ENCODE results near the gene MUC3A. TPM values are rescaled to one million over a fixed set of nuclear protein-coding genes. Genes with fewer than 3 reads are reported as not detected.

The MUC3A gene
- polyA plus RNA-seq, 2 donors: 0.02 to 0.04 TPM

DNA sequence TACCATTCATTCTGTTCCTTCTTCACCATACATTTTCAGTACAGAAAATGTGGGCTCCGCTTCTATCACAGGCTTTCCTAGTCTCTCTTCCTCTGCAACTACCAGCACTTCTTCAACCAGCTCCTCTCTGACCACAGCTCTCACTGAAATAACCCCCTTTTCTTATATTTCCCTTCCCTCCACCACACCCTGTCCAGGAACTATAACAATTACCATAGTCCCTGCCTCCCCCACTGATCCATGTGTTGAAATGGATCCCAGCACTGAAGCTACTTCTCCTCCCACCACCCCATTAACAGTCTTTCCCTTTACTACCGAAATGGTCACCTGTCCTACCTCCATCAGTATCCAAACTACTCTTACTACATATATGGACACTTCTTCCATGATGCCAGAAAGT lies 10.6 kb downstream of the MUC3A start:
- Histone ChIP-seq H3K27ac (ENCODE audit: low read depth in 2 of 2, low read length in 1 of 2) (no peak overlapping the region), H3K4me3 (ENCODE audit: low read depth in 1 of 2, low read length in 2 of 2) (no peak overlapping the region), H3K36me3 (ENCODE audit: control insufficient read depth in 2 of 2, insufficient read depth in 2 of 2, low read length in 1 of 2) (no peaks in the 10 kb centered on the region), H3K4me1 (ENCODE audit: control insufficient read depth in 2 of 2, insufficient read depth in 2 of 2, low read length in 1 of 2) (no peaks in the 10 kb centered on the region), H3K9me3 (ENCODE audit: control insufficient read depth in 2 of 2, insufficient read depth in 1 of 2, low read depth in 1 of 2, low read length in 1 of 2) (no peaks in the 10 kb centered on the region), H3K27me3 (ENCODE audit: control insufficient read depth in 1 of 2, insufficient read depth in 2 of 2, low read length in 2 of 2) (peaks cover 0 to 4% of the 10 kb centered on the region in 2 donors)
- 58 to 72% methylated on average over 2 of the region's 2 CpGs for WGBS, 2 donors

- WGBS, 2 donors: 80 to 85% methylated on average over 3 of the region's 3 CpGs
- H3K27me3 ChIP-seq (ENCODE audit: control insufficient read depth in 1 of 2, insufficient read depth in 2 of 2, low read length in 2 of 2): peaks cover 0 to 26% of the 10 kb centered on the region in 2 donors
Observed at GRCh38 chr7:100962537-100962936, 13.2 kb downstream of the MUC3A start.

GRCh38 chr7:100963386-100963785 lies 14.1 kb downstream of the MUC3A start:
- Histone ChIP-seq H3K9me3 (ENCODE audit: control insufficient read depth in 2 of 2, insufficient read depth in 1 of 2, low read depth in 1 of 2, low read length in 1 of 2) (peaks cover 0 to 6% of the 10 kb centered on the region in 2 donors), H3K4me1 (ENCODE audit: control insufficient read depth in 2 of 2, insufficient read depth in 2 of 2, low read length in 1 of 2) (peaks cover 10 to 12% of the 10 kb centered on the region in 2 donors), H3K36me3 (ENCODE audit: control insufficient read depth in 2 of 2, insufficient read depth in 2 of 2, low read length in 1 of 2) (no peaks in the 10 kb centered on the region), H3K4me3 (ENCODE audit: low read depth in 1 of 2, low read length in 2 of 2) (no peak overlapping the region), H3K27ac (ENCODE audit: low read depth in 2 of 2, low read length in 1 of 2) (no peak overlapping the region), H3K27me3 (ENCODE audit: control insufficient read depth in 1 of 2, insufficient read depth in 2 of 2, low read length in 2 of 2) (peaks cover 0 to 26% of the 10 kb centered on the region in 2 donors)
- WGBS, 2 donors: 73 to 76% methylated on average over 12 of the region's 12 CpGs

More at GRCh38 chr7:100962537-100962936, 13.2 kb downstream of the MUC3A start:
- H3K4me1 ChIP-seq (ENCODE audit: control insufficient read depth in 2 of 2, insufficient read depth in 2 of 2, low read length in 1 of 2): peaks cover 10 to 12% of the 10 kb centered on the region in 2 donors
- H3K36me3 ChIP-seq (ENCODE audit: control insufficient read depth in 2 of 2, insufficient read depth in 2 of 2, low read length in 1 of 2): no peaks in the 10 kb centered on the region
- H3K9me3 ChIP-seq (ENCODE audit: control insufficient read depth in 2 of 2, insufficient read depth in 1 of 2, low read depth in 1 of 2, low read length in 1 of 2): peaks cover 0 to 6% of the 10 kb centered on the region in 2 donors
- H3K4me3 ChIP-seq (ENCODE audit: low read depth in 1 of 2, low read length in 2 of 2): no peak overlapping the region
- no peak overlapping the region for H3K27ac ChIP-seq (ENCODE audit: low read depth in 2 of 2, low read length in 1 of 2)

DNA sequence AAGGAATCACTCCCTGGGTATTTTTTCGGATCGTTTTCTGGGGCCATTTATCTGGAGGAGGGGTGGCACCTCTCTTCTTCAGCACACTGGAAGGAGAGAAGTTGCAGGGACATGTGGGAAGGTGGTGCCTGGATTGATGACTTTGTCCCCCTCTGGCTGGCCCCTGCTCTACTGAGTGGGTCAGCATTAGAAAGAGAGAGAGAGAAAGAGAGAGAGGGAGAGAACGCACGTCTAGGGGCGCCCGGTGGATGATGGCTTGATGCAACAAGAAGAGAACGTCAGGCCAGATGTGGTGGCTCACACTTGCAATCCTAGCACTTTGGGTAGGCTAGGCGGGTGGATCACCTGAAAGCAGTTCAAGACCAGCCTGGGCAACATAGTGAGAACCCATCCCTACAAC lies 14.5 kb downstream of the MUC3A start:
- H3K27me3 ChIP-seq (ENCODE audit: control insufficient read depth in 1 of 2, insufficient read depth in 2 of 2, low read length in 2 of 2): peaks cover 0 to 30% of the 10 kb centered on the region in 2 donors
- H3K9me3 ChIP-seq (ENCODE audit: control insufficient read depth in 2 of 2, insufficient read depth in 1 of 2, low read depth in 1 of 2, low read length in 1 of 2): peaks cover 0 to 6% of the 10 kb centered on the region in 2 donors
- peaks cover 10 to 12% of the 10 kb centered on the region in 2 donors for H3K4me1 ChIP-seq (ENCODE audit: control insufficient read depth in 2 of 2, insufficient read depth in 2 of 2, low read length in 1 of 2)
- H3K27ac ChIP-seq (ENCODE audit: low read depth in 2 of 2, low read length in 1 of 2): no peak overlapping the region
- no peaks in the 10 kb centered on the region for H3K36me3 ChIP-seq (ENCODE audit: control insufficient read depth in 2 of 2, insufficient read depth in 2 of 2, low read length in 1 of 2)
- 74 to 77% methylated on average over 8 of the region's 8 CpGs for WGBS, 2 donors
- no peak overlapping the region for H3K4me3 ChIP-seq (ENCODE audit: low read depth in 1 of 2, low read length in 2 of 2)

DNA sequence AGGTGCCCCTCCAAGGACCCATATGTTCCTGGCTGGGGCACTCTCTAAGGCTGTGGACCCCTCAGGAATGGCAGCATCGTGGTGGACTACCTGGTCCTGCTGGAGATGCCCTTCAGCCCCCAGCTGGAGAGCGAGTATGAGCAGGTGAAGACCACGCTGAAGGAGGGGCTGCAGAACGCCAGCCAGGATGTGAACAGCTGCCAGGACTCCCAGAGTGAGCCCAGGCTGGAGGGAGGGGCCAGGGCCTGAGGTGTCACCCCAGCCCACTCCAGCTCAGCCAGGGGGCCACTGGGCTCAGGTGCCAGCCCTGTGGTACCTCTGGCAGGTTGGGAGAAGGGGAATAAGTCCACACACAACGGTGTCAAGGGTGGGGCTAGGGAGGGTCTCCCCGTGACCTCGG lies 15.3 kb downstream of the MUC3A start:
- peaks cover 10 to 12% of the 10 kb centered on the region in 2 donors for H3K4me1 ChIP-seq (ENCODE audit: control insufficient read depth in 2 of 2, insufficient read depth in 2 of 2, low read length in 1 of 2)
- H3K27me3 ChIP-seq (ENCODE audit: control insufficient read depth in 1 of 2, insufficient read depth in 2 of 2, low read length in 2 of 2): peaks cover 0 to 30% of the 10 kb centered on the region in 2 donors
- WGBS, 2 donors: 41 to 46% methylated on average over 7 of the region's 7 CpGs
- H3K27ac ChIP-seq (ENCODE audit: low read depth in 2 of 2, low read length in 1 of 2): no peak overlapping the region
- no peaks in the 10 kb centered on the region for H3K36me3 ChIP-seq (ENCODE audit: control insufficient read depth in 2 of 2, insufficient read depth in 2 of 2, low read length in 1 of 2)
- H3K9me3 ChIP-seq (ENCODE audit: control insufficient read depth in 2 of 2, insufficient read depth in 1 of 2, low read depth in 1 of 2, low read length in 1 of 2): peaks cover 0 to 6% of the 10 kb centered on the region in 2 donors
- H3K4me3 ChIP-seq (ENCODE audit: low read depth in 1 of 2, low read length in 2 of 2): no peak overlapping the region

GRCh38 chr7:100965045-100965722 lies 15.8 kb downstream of the MUC3A start:
- Histone ChIP-seq H3K27ac (ENCODE audit: low read depth in 2 of 2, low read length in 1 of 2) (no peak overlapping the region), H3K27me3 (ENCODE audit: control insufficient read depth in 1 of 2, insufficient read depth in 2 of 2, low read length in 2 of 2) (peaks cover 0 to 30% of the 10 kb centered on the region in 2 donors), H3K9me3 (ENCODE audit: control insufficient read depth in 2 of 2, insufficient read depth in 1 of 2, low read depth in 1 of 2, low read length in 1 of 2) (peaks cover 0 to 6% of the 10 kb centered on the region in 2 donors), H3K4me3 (ENCODE audit: low read depth in 1 of 2, low read length in 2 of 2) (no peak overlapping the region), H3K36me3 (ENCODE audit: control insufficient read depth in 2 of 2, insufficient read depth in 2 of 2, low read length in 1 of 2) (no peaks in the 10 kb centered on the region), H3K4me1 (ENCODE audit: control insufficient read depth in 2 of 2, insufficient read depth in 2 of 2, low read length in 1 of 2) (peaks cover 10 to 12% of the 10 kb centered on the region in 2 donors)
- 25 to 27% methylated on average over 25 of the region's 25 CpGs for WGBS, 2 donors

GRCh38 chr7:100965723-100966541 lies 16.6 kb downstream of the MUC3A start:
- H3K4me3 ChIP-seq (ENCODE audit: low read depth in 1 of 2, low read length in 2 of 2): peak overlapping the region in 1 of 2 donors; percentile 5
- H3K9me3 ChIP-seq (ENCODE audit: control insufficient read depth in 2 of 2, insufficient read depth in 1 of 2, low read depth in 1 of 2, low read length in 1 of 2): peaks cover 0 to 6% of the 10 kb centered on the region in 2 donors
- H3K36me3 ChIP-seq (ENCODE audit: control insufficient read depth in 2 of 2, insufficient read depth in 2 of 2, low read length in 1 of 2): no peaks in the 10 kb centered on the region
- WGBS, 2 donors: 4% methylated on average over 58 of the region's 58 CpGs
- peaks cover 0 to 30% of the 10 kb centered on the region in 2 donors for H3K27me3 ChIP-seq (ENCODE audit: control insufficient read depth in 1 of 2, insufficient read depth in 2 of 2, low read length in 2 of 2)
- no peak overlapping the region for H3K27ac ChIP-seq (ENCODE audit: low read depth in 2 of 2, low read length in 1 of 2)
- peaks cover 10 to 12% of the 10 kb centered on the region in 2 donors for H3K4me1 ChIP-seq (ENCODE audit: control insufficient read depth in 2 of 2, insufficient read depth in 2 of 2, low read length in 1 of 2)

DNA sequence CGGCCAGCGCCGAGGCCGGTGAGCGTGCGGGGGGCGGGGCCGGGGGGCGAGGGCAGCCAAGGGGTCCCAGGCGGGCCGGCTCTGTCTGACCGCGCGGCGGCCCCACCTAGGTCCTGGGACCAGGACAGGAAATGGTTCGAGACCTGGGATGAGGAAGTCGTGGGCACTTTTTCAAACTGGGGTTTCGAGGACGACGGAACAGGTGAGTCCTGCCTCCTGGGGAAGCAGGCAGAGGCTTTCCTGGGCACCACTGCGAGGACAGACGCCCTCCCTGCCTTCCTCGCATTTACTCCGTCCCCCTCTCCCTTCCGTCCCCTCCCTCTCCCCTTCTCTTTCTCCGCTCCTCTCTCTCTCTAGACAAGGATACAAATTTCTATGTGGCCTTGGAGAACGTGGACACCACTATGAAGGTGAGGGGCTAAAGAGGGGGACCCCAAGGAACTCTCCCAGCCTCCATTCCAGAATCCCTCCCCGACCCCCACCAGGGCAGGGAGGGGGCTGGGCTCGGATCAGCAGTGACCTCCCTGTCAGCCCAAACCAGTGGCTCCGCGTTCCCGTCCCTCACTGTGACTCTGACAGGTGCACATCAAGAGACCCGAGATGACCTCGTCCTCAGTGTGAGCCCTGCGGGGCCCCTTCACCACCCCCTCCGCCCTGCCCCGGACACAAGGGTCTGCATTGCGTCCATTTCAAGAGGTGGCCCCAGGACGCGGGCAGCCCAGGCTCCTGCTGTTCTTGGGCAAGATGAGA lies 17.4 kb downstream of the MUC3A start:
- WGBS, 2 donors: 9 to 10% methylated on average over 40 of the region's 40 CpGs
- peaks cover 10 to 12% of the 10 kb centered on the region in 2 donors for H3K4me1 ChIP-seq (ENCODE audit: control insufficient read depth in 2 of 2, insufficient read depth in 2 of 2, low read length in 1 of 2)
- peaks cover 0 to 6% of the 10 kb centered on the region in 2 donors for H3K9me3 ChIP-seq (ENCODE audit: control insufficient read depth in 2 of 2, insufficient read depth in 1 of 2, low read depth in 1 of 2, low read length in 1 of 2)
- peaks cover 0 to 30% of the 10 kb centered on the region in 2 donors for H3K27me3 ChIP-seq (ENCODE audit: control insufficient read depth in 1 of 2, insufficient read depth in 2 of 2, low read length in 2 of 2)
- peak overlapping the region in 1 of 2 donors; percentile 5 for H3K4me3 ChIP-seq (ENCODE audit: low read depth in 1 of 2, low read length in 2 of 2)
- no peak overlapping the region for H3K27ac ChIP-seq (ENCODE audit: low read depth in 2 of 2, low read length in 1 of 2)
- no peaks in the 10 kb centered on the region for H3K36me3 ChIP-seq (ENCODE audit: control insufficient read depth in 2 of 2, insufficient read depth in 2 of 2, low read length in 1 of 2)

GRCh38 chr7:100967292-100967863 lies 18.0 kb downstream of the MUC3A start:
- Histone ChIP-seq H3K9me3 (ENCODE audit: control insufficient read depth in 2 of 2, insufficient read depth in 1 of 2, low read depth in 1 of 2, low read length in 1 of 2) (peaks cover 0 to 6% of the 10 kb centered on the region in 2 donors), H3K27ac (ENCODE audit: low read depth in 2 of 2, low read length in 1 of 2) (no peak overlapping the region), H3K36me3 (ENCODE audit: control insufficient read depth in 2 of 2, insufficient read depth in 2 of 2, low read length in 1 of 2) (no peaks in the 10 kb centered on the region), H3K4me1 (ENCODE audit: control insufficient read depth in 2 of 2, insufficient read depth in 2 of 2, low read length in 1 of 2) (peaks cover 10 to 12% of the 10 kb centered on the region in 2 donors), H3K4me3 (ENCODE audit: low read depth in 1 of 2, low read length in 2 of 2) (no peak overlapping the region), H3K27me3 (ENCODE audit: control insufficient read depth in 1 of 2, insufficient read depth in 2 of 2, low read length in 2 of 2) (peaks cover 0 to 30% of the 10 kb centered on the region in 2 donors)
- 40 to 41% methylated on average over 13 of the region's 13 CpGs for WGBS, 2 donors
